Activated CD8-positive, alpha-beta memory T cell treated with anti-CD3 and anti-CD28 coated beads, Interleukin-2, amount 50 U/mL, for 24 hours (primary cell): ENCODE data around the gene CDH18.

Experiments
- DNase-seq: peaks from one replicate; pipeline ENCODE4 v3.0.0-alpha.2; 2020; ENCODE audit errors: extremely low read depth

The CDH18 gene

GRCh38 chr5:19605846-19606407, 382.1 kb downstream of the CDH18 start:
- DNase-seq, result no peak

- DNase-seq, result no peak
Observed at GRCh38 chr5:19584131-19584530, 403.9 kb downstream of the CDH18 start.

- no peak for DNase-seq
Observed at GRCh38 chr5:19577882-19578281, 410.1 kb downstream of the CDH18 start.

- DNase-seq, result no peak
Observed at GRCh38 chr5:19568004-19568403, 420.0 kb downstream of the CDH18 start.

- no peak for DNase-seq
Observed at GRCh38 chr5:19565466-19565865, 422.5 kb downstream of the CDH18 start.

- DNase-seq, result no peak
Observed at GRCh38 chr5:19564036-19564435, 424.0 kb downstream of the CDH18 start.

- no peak for DNase-seq
Observed at GRCh38 chr5:19555876-19556275, 432.1 kb downstream of the CDH18 start.

GRCh38 chr5:19555436-19555835, 432.6 kb downstream of the CDH18 start:
- DNase-seq, result no peak

- no peak for DNase-seq
Observed at GRCh38 chr5:19554524-19554923, 433.5 kb downstream of the CDH18 start.

- DNase-seq, result no peak
Observed at GRCh38 chr5:19547640-19548039, 440.4 kb downstream of the CDH18 start.

GRCh38 chr5:19546521-19546920, 441.5 kb downstream of the CDH18 start:
- no peak for DNase-seq

- no peak for DNase-seq
Observed at GRCh38 chr5:19538607-19539006, 449.4 kb downstream of the CDH18 start.

GRCh38 chr5:19536387-19536786, 451.6 kb downstream of the CDH18 start:
- no peak for DNase-seq

GRCh38 chr5:19534751-19535150, 453.2 kb downstream of the CDH18 start:
- DNase-seq, result no peak

- DNase-seq, result no peak
Observed at GRCh38 chr5:19532936-19533335, 455.1 kb downstream of the CDH18 start.

GRCh38 chr5:19531374-19531952, 456.5 kb downstream of the CDH18 start:
- no peak for DNase-seq

- DNase-seq, result no peak
Observed at GRCh38 chr5:19519448-19519847, 468.6 kb downstream of the CDH18 start.

- DNase-seq, result no peak
Observed at GRCh38 chr5:19498852-19499251, 489.1 kb downstream of the CDH18 start.

GRCh38 chr5:19497229-19497815, 490.7 kb downstream of the CDH18 start:
- no peak for DNase-seq

GRCh38 chr5:19496056-19496455, 491.9 kb downstream of the CDH18 start:
- DNase-seq, result no peak

GRCh38 chr5:19492861-19493260, 495.1 kb downstream of the CDH18 start:
- DNase-seq, result no peak

GRCh38 chr5:19488786-19489185, 499.2 kb downstream of the CDH18 start:
- DNase-seq, result no peak

- DNase-seq, result no peak
Observed at GRCh38 chr5:19487480-19487879, 500.5 kb downstream of the CDH18 start.

- no peak for DNase-seq
Observed at GRCh38 chr5:19479562-19479961, 508.4 kb downstream of the CDH18 start.
